GM12873 (cell line): ENCODE results near the gene DYSF.

Source experiments
- CTCF ChIP-seq: IDR thresholded peaks from 2 replicates; pipeline ENCODE4 v1.5.1; 2012; ENCODE audit warnings: low read depth, mild to moderate bottlenecking, moderate library complexity, low read length, control low read depth; ENCODE audit not compliant: insufficient read depth; ENCODE audit errors: missing control alignments

The DYSF gene

GRCh38 chr2:71680925-71681324, 227.6 kb downstream of the DYSF start:
- TF ChIP-seq CTCF = no peak

GRCh38 chr2:71681626-71682025, 228.3 kb downstream of the DYSF start:
- no peak for TF ChIP-seq CTCF

- TF ChIP-seq CTCF = no peak
Observed at GRCh38 chr2:71682341-71682740, 229.0 kb downstream of the DYSF start.

- no peak for TF ChIP-seq CTCF
Observed at GRCh38 chr2:71683070-71683469, 229.7 kb downstream of the DYSF start.

- TF ChIP-seq CTCF = no peak
Observed at GRCh38 chr2:71683666-71684065, 230.3 kb downstream of the DYSF start.

GRCh38 chr2:71684226-71685072, 231.1 kb downstream of the DYSF start:
- TF ChIP-seq CTCF = no peak

GRCh38 chr2:71685073-71685848, 231.9 kb downstream of the DYSF start:
- no peak for TF ChIP-seq CTCF
